ENCODE measurements around the gene SLC9A7.

Gene SLC9A7

DNA sequence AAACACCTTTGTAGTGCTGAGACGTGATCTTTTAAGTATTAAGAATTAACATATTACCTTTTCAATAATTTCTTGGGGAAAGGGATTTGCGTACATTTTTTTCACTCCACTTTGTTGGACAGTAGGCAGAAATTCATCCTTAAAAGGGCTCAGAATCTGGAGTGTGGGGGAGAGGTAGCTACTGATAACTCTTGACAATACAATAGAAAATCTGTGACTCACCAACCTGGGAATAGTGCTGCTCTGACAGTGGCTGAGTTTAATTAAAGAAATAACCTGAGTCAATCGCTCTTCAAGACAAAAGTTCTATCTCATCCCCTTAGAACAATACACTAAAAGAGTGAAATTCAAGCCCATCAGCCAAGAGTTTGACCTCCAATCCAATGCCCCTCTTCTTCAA is 60.2 kb downstream of the SLC9A7 start:
- no peak for DNase-seq

DNA sequence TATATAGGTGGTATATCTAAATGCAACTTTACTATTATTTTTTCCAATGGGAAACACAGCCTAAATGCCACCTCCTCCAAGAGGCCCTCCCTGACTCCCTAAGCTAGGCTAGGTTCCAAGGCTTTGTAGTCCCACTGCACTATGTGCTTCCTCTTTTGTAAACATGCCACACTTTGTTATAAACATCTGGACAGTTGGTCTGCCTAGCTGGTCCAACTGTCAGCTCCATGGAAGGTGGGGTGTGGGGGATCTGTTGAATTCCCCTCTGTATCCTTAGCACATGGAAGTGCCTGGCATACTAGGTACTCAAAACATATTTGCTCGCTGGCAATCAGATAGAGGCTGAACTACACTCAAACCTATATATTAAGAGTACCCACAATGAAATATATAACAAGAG is 63.4 kb downstream of the SLC9A7 start:
- DNase-seq = no peak

DNA sequence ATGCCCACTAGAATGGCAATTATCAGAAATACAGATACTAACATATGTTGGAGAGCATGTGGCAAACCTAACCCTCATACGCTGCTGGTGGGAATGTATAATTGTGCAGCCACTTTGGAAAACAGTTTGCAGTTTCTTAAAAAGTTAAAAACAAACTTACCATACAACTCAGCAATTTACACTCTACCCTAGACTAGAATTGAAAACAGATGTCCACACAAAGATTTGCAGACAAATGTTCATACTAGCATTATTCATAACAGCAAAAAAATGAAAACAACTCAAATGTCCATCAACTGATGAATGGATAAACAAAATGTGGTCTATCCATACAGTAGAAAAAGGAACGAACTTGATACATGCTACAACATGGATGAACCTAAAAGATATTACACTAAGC is 64.4 kb downstream of the SLC9A7 start:
- no peak for DNase-seq

DNA sequence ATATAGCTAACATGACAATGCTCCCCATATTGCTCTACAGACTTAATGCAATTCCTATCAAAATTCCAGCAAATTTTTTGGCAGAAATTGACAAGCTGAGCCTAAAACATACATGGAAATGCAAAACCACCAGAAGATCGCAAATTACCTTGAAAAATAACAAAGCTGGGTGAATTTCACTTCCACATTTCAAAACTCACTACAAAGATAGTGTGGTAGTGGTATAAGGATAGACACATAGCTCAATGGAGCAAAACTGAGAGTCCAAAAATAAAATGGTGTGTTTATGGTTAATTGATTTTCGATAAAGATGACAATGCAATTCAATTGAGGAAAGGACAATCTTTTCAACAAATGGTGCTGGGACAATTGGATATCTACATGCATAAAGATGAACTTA is 65.8 kb downstream of the SLC9A7 start:
- no peak for DNase-seq

DNA sequence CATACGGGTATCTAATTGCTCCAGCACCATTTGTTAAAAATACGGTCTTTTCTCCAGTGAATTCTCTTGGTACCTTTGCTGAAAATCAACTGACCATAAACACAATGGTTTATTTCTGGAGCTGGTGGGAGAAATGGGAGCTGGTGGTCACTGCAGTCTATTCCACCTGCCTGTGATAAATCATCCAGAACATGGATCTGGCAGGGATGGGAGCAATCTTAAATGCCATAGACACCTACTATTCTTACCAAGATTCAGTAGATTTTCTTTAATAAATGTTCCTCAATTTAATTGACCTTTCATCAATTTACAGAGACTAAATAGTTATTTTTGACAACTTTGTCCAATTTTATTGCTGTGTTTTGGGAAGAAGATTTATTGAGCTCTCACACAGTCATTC is 68.1 kb downstream of the SLC9A7 start:
- no peak for DNase-seq

DNA sequence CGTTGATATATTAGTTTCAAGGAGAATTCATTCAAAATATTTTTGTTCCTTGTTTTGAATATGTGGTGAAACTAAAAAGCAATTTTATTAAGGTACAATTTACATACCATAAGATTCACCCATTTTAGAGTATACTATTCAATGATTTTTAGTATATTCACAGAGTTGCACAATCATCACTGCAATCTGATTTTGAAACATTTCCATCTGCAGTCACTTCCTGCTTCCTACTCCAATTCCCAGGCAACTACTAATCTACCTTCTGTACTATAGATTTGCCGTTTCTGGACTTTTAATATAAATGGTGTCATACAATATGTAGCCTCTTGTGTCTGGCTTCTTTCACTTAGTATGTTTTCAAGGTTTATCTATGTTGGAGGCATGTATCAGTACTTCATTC is 71.3 kb downstream of the SLC9A7 start:
- DNase-seq = no peak

DNA sequence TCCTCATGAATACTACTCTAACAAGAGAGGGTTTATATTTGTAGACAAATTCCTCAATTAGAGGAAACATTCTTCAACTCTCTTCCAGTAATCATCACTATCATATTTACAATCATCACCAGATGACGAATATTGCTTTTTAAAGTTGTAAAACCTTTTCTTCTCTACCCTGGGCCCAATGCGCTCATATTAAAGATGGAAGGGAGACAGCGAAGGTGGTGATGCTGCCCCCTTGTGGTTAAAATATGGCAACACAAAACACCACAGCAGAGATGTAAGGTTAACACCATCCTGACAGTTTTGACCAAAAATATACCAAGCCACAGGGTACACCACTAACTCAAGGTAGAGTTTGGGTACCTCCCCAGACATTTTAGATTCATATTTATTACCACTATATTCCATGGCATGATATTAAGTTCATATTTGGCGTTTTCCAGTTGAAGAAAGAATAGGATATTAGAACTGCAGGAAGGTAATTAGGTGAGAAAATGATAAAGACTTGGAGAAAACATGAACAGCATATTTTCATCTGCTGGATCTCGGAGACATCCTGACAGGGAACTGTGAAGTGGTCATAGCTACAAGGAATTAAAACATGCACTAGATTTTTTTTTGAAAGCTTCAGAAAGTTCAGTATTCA is 72.8 kb downstream of the SLC9A7 start:
- DNase-seq = peak; percentile 49

DNA sequence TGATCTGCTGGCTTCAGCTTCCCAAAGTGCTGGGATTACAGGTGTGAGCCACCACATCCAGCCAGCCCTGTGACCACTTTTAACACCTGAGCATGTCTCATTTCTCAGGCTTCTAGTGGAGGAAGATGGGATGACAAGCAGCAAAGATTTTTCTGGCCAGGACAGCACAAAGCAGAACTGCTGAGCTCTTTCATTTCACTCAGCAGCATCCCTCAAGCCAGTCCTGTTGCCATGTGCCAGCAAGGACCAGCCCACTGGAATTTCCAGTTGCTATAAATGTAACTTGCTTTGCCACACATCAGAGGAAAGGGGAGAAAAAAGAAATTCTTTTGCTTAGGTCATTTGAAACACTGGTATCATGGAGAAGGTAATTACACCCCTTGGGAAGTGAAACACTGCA is 75.9 kb downstream of the SLC9A7 start:
- DNase-seq = no peak

DNA sequence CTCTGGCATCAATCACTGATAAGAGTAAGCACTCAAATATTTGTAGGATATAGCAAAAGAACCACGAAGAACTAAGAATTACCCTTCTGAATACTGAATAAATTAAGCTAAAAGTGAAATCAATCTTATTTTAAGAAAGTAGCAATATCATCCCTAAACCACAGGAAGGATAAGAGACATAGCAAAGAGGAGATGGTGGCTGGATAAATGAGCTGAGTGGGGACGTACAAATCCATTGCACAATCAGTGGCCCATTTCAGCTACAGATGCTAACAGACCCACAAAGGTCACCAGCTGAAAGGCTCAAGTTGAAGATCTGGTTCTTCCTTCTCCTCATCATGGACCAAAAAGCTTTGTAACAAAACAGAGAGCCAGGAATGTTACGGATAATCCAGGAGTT is 77.1 kb downstream of the SLC9A7 start:
- no peak for DNase-seq

DNA sequence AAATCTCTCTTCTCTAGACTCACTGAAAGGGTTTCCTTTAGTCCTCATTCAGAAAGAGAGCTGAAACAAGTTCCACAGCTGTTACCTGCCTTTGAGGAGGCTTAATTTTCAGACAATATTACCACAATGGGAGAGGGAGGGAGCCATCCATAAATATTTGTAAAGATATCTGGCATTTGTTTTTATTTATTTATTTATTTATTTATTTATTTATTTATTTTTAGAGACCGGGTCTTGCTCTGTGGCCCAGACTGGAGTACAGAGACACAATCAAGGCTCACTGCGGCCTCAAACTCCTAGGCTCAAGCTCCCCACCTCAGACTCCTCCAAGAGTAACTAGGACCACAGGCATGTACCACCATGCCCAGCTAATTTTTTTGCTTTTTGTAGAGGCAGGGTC is 80.7 kb downstream of the SLC9A7 start:
- no peak for DNase-seq

DNA sequence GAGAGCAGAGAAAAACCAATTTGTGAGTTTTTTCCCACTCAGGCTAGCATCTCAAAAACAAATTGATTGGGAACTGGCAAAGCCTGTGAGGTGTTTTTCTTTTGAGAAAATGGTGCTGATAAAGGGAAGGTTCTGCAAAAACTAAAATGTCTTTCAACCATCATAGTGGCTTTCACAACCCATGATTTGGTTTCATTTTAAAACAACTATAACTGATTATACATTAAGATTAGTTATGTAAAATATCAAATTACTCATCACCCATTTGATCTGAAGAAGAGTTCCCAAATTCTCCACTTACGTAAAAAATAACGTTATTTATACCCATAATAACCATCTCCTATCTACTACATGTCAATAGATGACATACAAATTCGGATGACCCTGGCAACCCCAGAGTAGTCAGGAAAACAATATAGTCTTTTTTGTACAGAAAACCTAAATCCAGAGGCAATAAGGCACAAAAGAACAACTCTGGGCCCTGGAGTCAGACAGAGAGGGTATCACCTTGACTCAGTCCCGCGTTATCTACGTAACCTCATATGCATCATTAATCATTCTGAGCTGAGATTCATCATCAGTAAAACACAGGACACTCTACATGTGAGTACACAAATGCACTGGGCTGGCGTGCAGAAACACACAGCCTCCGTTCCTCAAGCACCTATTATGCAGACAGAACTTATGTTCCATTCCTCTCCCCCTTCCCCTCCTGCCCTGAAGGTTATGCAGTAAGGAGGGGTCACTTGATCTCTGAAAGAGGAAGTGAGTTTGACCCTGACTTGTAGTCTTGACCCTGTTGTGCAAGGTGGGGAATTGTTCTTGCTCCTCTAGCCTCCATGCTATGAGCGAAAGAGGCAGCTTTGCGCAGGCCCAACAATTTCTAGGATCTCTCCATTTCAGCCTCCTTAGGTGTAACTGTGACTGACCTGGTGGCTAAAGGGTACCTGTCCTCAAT is 82.2 kb downstream of the SLC9A7 start:
- no peak for DNase-seq

DNA sequence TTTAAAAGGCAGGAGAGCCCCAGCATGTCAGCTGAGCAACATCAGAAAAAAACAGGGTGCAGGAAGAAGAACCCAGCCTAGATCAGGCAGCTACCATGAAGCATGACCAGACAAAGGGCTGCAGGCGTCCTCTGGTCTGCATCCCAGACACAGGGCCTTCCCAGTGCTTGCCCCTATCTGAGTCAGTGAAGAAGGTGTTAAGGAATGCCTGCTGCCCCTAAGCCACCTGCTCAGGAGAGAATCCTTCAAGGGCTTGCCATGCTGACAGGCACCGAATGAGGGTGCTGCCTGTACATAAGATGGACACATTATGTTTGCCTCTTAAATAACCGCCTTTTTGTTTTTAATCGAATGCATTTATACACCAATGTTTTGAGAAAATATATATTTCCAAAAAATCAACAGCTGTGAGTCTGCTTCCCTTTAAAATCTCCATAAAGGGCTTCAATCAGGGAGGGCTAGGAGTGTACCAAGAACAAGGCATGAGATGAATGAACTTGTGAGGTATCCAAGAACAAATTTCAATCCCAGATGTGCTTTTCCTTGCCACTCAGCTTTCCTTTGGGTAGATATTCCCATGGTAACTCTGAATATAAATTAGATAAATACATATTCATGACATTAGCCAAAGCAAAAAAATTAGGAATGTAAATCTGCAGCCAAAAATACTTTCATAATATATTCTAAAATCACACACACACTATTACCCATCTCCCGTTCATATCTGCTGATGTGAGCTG is 85.1 kb downstream of the SLC9A7 start:
- no peak for DNase-seq

DNA sequence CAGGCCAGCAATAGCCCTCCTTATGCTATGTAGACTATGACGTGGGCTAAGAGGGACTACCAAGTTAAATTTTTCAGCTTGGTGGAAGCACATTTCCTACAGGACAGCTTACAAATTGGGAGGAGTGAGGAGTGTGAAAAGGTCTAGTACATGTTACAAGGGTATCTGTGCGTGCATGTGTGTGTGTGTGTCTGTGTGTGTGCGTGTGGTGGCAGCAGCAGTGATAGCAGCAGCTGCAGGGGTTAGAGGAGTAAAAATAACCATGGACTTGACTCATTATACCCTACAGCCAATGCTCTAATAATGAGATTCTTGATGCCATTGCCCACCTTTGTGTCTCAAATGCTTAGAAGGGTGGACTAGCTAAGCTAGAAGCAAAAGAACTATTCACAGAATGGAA is 88.6 kb downstream of the SLC9A7 start:
- no peak for DNase-seq

DNA sequence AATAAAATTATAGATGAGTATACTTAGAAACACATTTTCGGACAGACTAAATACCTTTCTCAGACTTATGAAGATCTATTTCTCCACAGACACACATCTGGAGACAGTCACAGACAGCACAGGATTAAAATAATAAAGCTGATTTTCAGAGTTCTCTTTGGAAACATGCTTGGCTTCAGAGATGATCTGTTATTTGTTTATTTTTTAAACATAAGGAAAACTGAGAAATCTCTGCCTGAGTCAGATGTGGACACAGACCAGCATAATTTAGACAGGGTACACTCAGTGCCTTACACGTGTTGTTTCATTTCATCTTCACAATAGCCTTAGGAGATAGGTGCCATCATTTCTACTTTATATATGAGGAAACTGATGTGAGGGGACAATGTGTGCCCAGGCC is 92.1 kb downstream of the SLC9A7 start:
- no peak for DNase-seq

DNA sequence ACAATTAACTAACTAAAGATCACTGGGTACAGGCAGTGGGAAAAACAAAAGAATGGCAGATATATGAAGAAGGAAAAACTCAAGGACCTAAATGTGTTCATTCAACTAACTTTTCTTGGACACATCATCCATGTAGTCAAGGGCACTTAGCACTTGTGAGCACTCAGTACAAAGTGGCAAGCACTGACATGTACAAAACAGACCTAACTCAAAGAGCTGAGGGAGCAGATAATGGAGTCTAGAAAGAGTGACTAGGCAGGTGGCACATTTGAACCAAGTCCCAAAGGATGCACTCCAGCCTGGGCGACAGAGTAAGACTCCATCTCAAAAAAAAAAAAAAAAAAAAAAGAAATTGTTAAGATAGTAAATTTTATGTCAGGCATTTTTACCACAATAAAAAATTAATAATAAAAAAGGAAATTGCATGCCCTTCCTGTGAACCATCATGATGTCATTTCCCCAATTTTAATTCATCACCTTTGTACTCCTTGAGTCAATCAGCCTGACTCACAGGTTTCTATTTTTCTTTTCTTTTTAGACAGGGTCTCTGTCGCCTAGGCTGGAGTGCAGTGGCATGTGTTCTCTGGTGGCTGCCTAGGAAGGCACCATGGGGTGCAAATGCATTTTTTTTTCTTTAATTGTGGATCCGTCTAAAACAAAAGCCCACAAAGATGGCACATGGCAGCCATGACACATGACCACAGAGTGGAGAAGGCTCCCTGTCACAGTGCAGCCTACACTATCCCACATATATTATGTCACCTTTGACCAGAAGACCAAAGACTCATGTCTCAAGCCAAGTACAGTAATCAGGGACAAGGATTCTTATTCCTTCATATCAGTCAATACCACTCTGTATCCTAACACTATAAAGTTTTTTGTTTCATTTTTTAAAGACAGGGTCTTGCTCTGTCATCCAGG is 93.4 kb downstream of the SLC9A7 start:
- no peak for DNase-seq

DNA sequence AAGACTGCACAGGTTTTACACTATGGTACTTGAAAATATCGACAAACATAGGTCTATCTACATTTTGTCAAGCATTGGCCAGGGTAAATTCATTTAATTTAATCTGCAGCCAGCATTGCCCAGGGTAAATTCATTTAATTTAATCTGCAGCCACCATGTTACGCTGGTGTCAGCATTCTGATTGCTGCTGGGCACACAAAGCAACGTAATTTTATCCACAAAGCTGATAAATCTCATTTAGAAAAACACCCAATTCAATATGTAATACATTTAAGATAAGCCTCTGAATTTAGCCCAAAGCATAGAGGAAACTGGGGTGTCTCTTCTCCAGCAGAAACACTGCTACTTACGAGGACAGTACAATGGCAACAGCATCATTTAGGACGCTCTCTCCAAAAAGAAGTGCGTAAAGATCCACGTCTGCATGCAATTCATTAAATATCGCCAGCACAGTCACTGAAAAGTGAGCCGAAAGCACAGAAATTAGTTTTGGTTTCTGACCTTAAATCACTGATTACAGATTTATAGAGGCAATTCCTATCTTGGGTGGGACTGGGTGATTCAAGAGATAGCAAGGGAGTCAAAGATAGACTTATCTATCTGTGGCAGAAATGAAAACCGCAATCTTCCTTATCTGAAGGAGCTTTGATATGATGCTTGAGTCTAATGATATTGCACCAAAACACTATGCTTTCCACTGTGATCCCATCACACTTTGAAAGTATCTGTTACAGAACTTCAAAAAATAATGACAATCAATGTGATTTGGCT is 96.5 kb downstream of the SLC9A7 start:
- no peak for DNase-seq

DNA sequence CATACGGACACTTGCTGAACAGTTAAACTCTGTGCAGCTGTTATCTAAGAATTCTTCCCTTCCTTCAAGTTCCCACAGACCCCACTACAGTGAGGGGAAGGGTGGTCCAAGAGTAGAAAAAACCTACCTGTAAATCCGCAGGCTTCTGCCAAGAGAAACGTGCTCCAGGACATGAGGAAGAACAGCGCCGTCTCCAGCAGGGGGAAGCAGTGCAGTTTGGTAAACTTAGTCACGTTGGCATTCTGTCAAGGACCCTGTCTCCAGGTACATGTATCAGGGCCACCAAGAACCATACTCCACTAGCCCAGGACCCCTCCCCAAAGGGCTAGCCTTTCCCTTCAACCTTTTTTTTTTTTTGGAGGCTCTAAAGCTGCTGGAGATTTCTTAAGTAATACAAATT is 105.4 kb downstream of the SLC9A7 start:
- DNase-seq = peak; percentile 47

DNA sequence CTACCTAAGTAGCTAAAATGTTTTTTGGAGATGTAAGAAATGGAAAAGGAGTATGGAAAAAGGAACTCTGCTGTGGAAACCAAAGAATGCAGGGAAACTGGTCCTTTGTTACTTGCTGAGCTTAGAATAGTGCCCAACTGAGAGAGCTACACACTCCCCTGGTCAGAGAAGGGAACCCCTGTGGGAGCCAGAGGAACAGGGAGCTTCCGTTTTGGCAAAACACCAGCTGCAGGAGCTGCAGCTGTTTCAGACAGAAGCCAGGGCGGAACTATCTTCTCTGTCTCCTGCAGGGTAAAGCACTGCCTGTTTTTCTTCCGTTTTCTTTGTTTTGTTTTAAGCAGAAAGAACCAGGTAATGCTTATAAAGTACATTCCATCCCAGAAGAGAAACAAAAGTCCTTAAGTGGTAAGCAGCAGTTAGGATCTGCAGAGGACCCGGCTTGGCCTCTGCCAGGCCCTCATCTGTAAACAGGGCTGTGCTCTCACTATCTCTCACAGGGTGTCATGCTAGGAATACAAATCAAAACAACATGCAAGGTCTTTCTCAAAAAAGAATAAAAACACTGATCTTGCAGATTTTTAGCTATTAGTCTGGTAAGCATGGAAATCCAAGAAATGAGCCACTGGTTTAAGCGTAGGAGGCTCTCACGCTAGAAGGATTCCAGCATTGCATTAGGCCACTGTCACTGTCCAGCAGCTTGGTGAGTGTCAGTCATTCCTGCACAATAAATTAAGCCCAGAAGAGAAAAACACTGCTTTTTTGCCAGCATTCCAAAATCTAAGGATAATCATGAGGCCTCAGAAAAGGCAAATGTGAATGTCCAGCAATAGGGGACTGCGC is 109.3 kb downstream of the SLC9A7 start:
- DNase-seq = no peak

DNA sequence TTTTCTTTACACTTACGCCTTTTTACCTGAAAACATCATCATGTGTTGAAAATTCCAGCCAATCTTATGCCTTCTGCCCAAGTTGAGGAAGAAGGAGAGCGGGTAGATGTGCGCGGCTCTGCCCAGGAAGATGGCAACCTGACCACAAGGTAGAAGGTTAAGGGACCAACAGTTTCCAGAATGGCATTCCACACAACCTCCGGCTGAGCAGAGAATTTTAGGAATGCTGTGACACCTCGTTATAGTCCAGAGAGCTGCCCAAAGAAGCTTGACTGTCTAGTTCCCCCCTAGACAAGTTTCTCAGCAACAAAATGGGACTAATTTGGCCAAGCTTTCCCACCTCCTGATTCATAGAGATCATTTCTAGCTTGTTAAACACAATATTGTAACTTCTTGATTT is 110.3 kb downstream of the SLC9A7 start:
- no peak for DNase-seq

DNA sequence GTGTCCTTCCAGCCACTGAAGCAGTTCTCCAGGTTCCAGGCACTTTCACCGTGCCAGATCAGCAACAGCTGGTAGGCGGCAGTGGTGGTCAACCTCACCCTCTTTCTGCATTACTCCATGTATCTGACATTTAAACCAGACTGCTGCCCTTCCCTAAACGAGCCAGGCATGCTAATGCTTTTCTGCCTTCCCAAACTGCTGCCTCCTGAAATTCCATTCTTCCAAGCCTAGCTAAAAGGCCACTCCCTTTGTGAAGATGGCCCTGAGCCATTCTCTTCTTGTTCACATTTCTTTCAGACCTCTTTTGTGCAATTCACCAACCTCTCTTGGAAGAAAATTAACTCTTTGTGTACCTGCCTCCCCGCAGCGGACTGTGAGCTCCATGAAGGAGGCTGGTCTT is 111.7 kb downstream of the SLC9A7 start:
- DNase-seq = no peak

DNA sequence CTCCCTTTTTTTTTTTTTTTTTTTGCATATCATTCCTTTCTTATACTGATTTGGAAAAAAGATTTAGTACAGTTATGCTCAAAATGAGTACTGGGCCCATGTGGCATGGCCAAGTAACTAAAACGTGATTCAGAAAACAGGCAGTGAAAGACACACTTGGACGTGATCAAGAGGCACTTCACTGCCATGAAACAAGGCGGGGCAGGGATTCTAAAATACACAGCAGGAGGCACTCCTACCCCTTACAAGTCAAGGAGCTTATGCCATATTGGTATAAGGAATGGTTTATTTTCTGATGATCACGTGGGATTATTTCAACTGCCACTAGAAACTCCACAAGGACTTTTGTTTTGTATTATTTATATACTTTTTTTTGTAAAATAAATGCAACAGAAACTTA is 113.3 kb downstream of the SLC9A7 start:
- no peak for DNase-seq
